Left ventricle myocardium superior (tissue), 1 donor: Measurements from ENCODE around the gene NEU4. TPM values are rescaled to one million over a fixed set of nuclear protein-coding genes. Genes with fewer than 3 reads are reported as not detected.
"Not testable (repeated sequence)": the region's sequence is repeated elsewhere in the genome, so short reads cannot be mapped to it uniquely, and the experiment has no call there.

Experiments used
- ATAC-seq: fragments of 200-7000 bp; cut with Tn5 transposase; one replicate; pipeline ENCODE4 v1.9.1; 2020; ENCODE audit warnings: mild to moderate bottlenecking, moderate library complexity
- DNase-seq: peaks from one replicate; pipeline ENCODE4 v3.0.0-alpha.2; 2020
- intact Hi-C: fragments of 100-400 bp; cut with micrococcal nuclease; formaldehyde crosslinking; loops from one replicate; pipeline ENCODE4 v1.11.0; 2022
- total RNA-seq: library from RNA; stranded (reverse); fragmentation: NEBNext Ultra II Directional; extraction: Animal tissue kit (Norgen Biotek cat#: 25700); gene quantifications from one replicate; pipeline ENCODE4 v1.2.1, GENCODE V29; 2021
- donor health status: DM: no; HTN: yes; CAD: no; lungs with severe emphysema.

Gene NEU4
- total RNA-seq, 1 donor from 2014 or later, result 0.52 TPM

- DNase-seq (no peak), ATAC-seq (no peak)
- intact Hi-C loops, result no loop called here
Observed at GRCh38 chr2:241821460-241822263, 12.7 kb downstream of the NEU4 start.

- DNase-seq (no peak), ATAC-seq (no peak)
- intact Hi-C loops, result no loop called here
Observed at GRCh38 chr2:241822264-241822623, 13.3 kb downstream of the NEU4 start.

DNA sequence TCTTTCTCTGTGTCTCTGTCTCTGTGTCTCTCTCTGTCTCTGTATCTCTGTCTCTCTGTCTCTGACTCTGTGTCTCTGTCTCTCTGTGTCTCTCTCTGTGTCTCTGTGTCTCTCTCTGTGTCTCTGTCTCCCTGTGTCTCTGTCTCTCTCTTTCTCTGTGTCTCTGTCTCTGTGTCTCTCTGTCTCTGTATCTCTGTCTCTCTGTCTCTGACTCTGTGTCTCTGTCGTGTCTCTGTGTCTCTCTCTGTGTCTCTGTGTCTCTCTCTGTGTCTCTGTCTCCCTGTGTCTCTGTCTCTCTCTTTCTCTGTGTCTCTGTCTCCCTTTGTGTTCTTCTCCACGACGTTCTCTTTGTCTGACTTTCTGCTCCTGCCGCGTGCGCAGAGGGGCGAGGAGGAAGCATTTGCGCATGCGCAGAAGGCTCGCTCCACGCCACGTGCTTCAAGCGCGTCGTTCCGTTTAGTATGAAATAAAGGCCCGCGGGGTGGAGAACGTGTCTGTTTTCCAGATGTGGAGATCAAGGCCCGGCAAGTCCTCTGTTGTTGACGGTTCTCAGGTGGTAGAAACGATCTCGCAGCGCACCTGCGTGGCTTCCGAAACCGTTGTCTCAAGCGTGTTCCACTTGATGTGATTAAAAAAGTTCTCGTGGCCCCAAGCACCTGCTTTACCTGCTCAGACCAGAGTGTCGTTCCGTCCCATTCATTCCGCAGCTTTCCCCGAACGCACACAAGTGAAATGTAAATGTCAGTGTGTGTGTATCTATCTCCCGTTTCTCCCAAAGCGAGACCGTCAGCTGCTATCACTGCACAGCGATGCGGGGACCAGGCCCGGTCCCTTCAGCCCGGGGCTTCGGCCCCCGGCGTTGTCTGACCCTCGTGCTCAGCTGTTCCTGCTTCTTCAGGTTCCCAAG lies 14.8 kb downstream of the NEU4 start:
- ATAC-seq, DNase-seq, intact Hi-C loops: not testable (repeated sequence)

- intact Hi-C loops, result no loop called here
- ATAC-seq (no peak), DNase-seq (no peak)
Observed at GRCh38 chr2:241827394-241827793, 18.4 kb downstream of the NEU4 start.

DNA sequence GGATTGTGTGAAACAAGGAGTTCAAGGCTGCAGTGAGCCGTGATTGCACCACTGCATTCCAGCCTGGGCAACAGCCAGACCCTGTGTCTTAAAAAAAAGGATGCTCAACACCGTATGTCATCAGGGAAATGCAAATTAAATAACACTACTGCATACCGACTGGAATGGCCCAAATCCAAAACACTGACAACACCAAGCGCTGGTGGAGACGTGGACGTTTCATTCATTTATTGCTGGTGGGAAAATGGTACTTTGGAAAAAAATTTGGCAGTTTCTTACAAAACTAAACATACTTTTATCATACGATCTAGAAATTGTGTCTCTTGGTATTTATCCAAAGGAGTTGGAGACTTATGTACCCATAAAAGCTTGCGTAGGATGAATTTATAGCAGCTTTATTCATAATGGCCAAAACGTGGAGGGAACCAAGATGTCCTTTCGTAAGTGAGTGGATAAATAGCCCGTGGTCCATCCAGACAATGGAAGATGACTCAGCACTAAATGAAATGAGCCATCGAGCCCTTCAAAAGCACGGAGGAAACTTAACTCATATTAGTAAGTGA lies 24.2 kb downstream of the NEU4 start:
- no peak for ATAC-seq
- intact Hi-C loops, result no loop called here
- no peak for DNase-seq

DNA sequence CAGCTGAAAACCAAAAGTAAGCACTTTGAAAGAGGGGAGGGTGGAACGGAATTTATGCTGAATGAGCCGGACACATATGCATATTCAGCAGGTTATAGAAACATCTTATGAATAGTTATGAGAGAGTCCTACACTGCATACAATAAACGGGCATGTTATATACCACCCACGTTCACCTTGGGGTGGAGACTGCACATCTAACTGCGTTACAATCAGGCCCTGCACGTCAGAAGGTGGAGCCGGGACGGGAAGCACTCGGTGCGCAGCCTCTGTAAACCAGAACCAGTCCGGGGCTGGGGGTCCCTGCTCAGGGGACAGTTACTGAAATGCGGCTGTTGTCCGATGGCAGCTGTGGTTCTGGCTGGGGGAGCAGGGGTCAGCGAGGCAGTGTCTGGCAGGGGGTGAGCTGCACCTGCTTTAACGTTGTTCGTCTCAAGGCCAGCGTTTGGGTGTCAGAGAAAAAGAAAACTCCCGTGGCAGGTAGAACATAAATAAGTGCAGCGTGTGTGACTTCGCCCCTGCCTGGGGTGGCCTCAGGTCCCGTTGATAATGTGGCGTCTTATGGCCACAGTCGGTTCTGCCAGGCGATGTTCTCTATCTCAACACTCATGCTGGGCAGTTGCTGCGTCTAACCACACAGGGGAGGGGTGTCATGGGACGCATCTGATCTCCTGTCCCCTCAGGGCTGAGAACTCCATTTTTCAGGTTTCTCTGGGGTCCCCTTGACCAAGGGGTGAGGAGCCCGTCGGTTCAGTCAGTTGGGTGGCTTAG lies 24.9 kb downstream of the NEU4 start:
- ATAC-seq, DNase-seq, intact Hi-C loops: not testable (repeated sequence)

DNA sequence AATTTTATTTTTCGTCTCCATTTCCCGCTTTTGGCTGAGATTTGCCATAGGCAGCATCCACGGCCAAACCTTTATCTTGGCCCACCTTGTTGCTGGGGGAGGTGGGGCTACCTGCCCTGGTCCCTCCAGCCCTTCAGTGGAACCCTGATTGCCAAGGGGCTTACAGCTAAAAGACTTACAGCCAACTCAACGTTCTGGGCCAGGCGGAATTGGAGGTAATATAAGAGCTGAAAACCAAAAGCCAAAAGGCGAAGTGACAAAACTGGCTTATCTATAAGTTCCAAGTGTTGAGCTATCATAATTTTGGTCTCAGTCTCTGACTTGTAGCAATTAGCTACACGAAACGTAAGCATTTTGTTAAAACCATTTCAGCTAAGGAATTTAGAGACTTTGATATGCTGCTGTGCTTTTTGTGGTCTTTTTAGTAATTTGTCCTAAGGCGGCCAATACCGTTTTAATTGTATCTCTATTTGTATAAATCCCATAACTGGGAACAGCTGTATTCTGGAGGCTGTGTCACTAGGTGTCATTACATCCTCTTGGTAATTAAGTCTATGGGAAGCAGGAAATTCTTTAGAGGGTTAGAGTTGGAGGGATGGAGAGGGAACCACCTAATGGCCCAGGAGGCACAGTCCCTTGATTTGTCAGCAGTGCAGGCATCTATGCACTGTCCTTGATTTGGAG lies 25.7 kb downstream of the NEU4 start:
- DNase-seq (no peak), ATAC-seq (no peak)
- intact Hi-C loops, result no loop called here

GRCh38 chr2:241835611-241836010 lies 26.6 kb downstream of the NEU4 start:
- ATAC-seq (no peak), DNase-seq (no peak)
- intact Hi-C loops, result no loop called here

DNA sequence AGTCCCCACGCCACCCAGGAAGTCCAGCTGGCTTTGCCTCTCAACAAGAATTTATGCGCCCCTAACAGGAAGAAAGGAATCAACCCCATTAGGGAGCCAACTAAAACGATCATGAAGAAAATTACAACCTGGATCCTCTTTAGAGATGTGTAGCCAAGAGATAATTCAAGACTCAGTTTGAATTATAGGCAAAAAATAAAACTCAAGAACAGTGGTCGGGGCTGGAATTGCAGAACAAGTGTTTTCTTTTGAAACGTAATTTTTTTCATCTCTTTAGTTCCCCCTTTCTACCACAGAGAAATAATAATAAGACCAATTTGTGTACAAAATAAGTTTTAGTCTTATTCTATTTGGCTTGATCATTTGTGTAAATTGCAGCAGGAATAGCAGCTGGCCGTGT lies 27.3 kb downstream of the NEU4 start:
- ATAC-seq, result no peak
- intact Hi-C loops, result no loop called here

DNA sequence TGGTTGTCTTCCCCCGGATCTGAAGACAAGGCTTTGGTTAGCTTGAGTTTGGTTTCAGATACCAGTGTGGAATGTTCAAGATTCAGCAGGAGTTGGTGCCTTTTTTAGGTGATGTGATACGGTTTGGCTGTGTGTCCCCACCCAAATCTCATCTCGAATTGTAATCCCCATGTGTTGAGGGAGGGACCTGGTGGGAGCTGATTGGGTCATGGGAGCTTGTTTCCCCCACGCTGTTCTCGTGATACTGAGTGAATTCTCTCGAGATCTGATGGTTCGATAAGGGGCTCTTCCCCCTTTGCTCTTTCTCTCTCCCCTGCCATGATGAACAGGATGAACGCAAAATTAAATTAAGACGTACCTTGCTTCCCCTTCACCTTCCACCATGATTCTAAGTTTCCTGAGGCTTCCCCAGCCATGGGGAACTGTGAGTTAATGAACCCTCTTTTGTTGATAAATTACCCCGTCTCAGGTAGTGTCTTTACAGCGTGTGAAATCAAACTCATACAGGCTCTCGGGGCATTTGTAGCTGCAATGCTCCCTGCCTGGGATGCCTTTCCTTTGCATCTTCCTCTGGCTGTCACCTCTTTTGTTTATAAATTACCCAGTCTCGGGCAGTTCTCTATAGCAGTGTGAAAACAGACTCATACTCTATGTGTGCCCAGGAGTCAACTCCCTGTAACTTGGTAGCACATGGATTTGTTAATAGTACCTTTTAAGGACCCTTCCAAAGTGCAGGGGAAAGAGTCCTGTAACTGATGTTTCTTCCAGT lies 28.4 kb downstream of the NEU4 start:
- intact Hi-C loops, result no loop called here
- DNase-seq (no peak), ATAC-seq (no peak)

More for the DNA sequence above, 27.3 kb downstream of the NEU4 start:
- no peak for DNase-seq

DNA sequence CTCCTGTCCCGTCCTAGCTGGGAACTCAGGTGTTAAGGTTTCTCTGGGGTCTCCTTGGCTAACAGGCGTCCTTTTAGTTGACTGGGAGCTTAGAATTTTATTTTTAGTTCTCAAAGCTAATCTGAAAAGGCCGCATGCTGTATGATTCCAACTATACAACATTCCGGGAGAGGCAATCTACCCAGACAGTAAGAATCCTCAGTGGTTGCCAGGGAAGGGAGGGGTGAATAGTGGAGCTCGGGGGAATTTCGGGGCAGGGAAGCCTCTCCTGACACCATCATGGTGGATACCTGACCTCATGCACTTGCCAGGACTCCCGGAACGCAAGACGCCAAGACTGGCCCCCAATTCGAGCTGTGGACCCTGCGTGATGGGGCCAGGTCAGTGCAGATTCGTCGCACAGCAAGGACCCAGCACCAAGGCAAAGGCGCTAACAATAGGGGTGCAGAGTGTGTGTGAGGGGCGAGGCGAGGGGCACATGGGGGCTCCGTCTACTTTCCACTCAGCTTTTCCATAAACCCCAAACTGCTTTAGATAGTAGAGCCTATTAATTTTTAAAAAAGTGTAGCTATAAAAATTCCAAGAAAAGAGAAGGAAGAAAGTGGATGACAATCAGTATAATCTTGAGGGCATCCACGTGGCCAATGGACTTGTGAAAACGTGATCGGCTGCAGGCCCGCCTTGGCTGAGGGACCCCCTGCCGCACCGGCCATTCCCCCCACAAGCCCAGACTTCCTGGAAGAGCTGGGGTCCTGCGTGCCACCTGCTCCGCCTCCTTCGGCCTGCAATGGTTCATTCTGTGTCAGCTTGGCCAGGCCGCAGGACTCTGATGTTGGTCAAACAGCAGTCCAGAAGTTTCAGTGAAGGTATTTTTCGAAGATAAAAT lies 32.4 kb downstream of the NEU4 start:
- DNase-seq, result peak; percentile 25
- intact Hi-C loops, result no loop called here
- peak; percentile 63 for ATAC-seq

DNA sequence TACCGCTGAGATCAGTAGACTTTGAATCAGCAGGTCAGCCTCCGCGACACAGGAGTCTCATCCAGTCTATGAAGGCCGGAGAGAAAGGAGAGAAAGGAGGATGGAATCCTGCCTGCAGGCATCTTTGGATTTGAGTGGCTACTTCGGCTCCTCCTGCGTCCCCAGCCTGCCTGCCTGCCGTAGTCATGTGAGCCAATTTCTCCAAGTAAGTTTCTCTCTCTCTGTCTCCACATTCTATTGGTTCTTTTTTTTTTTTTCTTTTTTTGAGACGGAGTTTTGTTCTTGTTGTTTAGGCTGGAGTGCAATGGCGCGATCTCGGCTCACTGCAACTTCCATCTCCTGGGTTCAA lies 33.0 kb downstream of the NEU4 start:
- no peak for ATAC-seq
- intact Hi-C loops, result no loop called here
- DNase-seq, result no peak

- intact Hi-C loops, result no loop called here
- ATAC-seq, result peak; percentile 3
- peak; percentile 49 for DNase-seq
Observed at GRCh38 chr2:241842620-241843211, 33.7 kb downstream of the NEU4 start.

GRCh38 chr2:241843321-241844065 lies 34.5 kb downstream of the NEU4 start:
- intact Hi-C loops, result no loop called here
- DNase-seq (peak; percentile 31), ATAC-seq (no peak)

- intact Hi-C loops, result no loop called here
- peak; percentile 92 for ATAC-seq
- peak; percentile 91 for DNase-seq
Observed at GRCh38 chr2:241844066-241844728, 35.2 kb downstream of the NEU4 start.
